Measurements from ENCODE around the gene ARF3. TPM values are rescaled to one million over a fixed set of nuclear protein-coding genes. Genes with fewer than 3 reads are reported as not detected.
A peak's percentile ranks its signal among the peaks of the same experiment; 100 is the strongest.

Gene ARF3
- total RNA-seq, 1 experiment from 2014 or later = 256 TPM

DNA sequence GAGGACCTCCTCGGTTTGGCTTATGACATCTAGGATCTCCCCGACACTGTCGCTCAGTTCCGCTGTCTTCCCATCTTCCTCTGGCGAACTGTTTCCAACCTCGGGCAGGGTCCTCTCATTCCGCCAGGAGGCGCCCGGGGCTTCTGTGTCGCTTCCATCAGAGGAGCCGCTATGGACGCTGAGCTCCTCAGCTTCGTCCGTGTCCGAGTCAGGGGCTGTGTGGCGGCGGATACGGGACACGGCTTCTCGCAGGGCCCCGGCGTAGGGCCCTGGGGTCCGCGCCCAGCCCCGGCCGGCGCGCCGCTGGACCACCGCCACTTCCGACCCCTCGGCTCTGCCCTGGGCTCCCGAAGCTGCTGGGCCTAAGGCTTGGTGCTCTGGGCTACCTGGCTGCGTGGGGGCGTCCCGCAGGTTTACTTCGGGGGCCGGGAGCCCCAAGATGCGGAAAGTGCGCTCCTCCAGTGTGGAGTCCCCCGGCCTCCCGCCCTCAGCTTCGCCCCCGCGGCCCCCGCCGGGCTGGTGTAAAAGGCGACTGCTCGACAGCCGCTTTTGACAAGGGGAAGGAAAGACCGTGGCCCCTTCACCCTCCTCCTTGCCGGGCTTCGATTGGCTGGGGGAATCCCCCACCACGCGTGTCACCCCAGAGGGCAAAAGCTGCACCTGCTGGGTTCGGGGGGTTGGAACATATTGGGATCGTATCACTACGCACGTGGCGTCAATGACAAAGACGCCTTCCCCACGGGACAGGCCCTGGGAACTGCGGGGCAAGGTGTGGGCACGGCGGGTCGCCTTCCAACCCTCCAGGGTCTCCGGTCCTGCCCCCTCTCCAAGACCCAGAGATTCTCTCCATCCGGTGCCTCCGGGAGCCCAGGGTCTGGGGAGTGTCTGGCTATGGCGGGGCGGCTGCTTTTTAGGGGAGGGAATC lies 39.8 kb upstream of the ARF3 start (continued):
- TF ChIP-seq, protein P1, sequence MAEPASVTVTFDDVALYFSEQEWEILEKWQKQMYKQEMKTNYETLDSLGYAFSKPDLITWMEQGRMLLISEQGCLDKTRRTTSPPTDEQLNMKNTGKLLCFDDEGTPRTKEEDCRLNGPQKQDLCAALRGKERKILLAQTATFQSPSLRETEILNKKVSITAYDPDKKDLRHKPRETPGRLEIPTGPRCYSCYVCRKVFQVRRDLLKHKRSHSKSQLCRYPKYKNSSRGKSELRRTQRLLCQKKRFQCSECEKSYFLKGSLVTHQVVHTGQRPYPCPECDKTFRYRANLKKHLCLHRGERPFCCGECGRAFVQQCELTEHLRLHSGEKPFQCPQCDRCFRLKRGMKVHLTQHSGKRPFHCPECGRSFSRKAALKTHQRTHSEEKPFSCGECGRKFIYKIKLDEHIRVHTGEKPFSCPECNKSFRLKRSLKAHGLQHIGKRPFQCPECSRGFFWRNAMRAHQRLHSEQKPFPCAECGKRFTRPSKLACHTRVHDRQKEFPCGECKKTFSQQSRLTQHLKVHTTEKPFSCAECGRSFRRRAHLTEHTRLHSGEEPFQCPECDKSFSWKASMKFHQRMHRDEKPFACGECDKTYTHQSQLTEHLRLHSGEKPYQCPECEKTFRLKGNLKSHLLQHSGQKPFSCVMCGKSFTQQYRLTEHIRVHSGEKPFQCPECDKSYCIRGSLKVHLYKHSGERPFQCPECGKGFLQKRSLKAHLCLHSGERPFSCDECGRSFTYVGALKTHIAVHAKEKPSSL (CRISPR knock-in tag; conservative IDR thresholded peaks at IDR 0.05) = no peak
- TF ChIP-seq SMAD4 (CRISPR knock-in tag; IDR thresholded peaks at IDR 0.05) (no peak), JUN (CRISPR knock-in tag; IDR thresholded peaks at IDR 0.05) (no peak), ATF1 (CRISPR knock-in tag; IDR thresholded peaks at IDR 0.05) (no peak), MYBL2 (CRISPR knock-in tag; IDR thresholded peaks at IDR 0.05) (no peak)
- TF ChIP-seq, protein P2, sequence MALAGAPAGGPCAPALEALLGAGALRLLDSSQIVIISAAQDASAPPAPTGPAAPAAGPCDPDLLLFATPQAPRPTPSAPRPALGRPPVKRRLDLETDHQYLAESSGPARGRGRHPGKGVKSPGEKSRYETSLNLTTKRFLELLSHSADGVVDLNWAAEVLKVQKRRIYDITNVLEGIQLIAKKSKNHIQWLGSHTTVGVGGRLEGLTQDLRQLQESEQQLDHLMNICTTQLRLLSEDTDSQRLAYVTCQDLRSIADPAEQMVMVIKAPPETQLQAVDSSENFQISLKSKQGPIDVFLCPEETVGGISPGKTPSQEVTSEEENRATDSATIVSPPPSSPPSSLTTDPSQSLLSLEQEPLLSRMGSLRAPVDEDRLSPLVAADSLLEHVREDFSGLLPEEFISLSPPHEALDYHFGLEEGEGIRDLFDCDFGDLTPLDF (CRISPR knock-in tag; IDR thresholded peaks at IDR 0.05) = no peak
- TF ChIP-seq, protein P3, sequence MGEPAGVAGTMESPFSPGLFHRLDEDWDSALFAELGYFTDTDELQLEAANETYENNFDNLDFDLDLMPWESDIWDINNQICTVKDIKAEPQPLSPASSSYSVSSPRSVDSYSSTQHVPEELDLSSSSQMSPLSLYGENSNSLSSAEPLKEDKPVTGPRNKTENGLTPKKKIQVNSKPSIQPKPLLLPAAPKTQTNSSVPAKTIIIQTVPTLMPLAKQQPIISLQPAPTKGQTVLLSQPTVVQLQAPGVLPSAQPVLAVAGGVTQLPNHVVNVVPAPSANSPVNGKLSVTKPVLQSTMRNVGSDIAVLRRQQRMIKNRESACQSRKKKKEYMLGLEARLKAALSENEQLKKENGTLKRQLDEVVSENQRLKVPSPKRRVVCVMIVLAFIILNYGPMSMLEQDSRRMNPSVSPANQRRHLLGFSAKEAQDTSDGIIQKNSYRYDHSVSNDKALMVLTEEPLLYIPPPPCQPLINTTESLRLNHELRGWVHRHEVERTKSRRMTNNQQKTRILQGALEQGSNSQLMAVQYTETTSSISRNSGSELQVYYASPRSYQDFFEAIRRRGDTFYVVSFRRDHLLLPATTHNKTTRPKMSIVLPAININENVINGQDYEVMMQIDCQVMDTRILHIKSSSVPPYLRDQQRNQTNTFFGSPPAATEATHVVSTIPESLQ (CRISPR knock-in tag; IDR thresholded peaks at IDR 0.05) = no peak
- TF ChIP-seq, protein P4, sequence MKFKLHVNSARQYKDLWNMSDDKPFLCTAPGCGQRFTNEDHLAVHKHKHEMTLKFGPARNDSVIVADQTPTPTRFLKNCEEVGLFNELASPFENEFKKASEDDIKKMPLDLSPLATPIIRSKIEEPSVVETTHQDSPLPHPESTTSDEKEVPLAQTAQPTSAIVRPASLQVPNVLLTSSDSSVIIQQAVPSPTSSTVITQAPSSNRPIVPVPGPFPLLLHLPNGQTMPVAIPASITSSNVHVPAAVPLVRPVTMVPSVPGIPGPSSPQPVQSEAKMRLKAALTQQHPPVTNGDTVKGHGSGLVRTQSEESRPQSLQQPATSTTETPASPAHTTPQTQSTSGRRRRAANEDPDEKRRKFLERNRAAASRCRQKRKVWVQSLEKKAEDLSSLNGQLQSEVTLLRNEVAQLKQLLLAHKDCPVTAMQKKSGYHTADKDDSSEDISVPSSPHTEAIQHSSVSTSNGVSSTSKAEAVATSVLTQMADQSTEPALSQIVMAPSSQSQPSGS (CRISPR knock-in tag; IDR thresholded peaks at IDR 0.05; ENCODE audit: borderline replicate concordance, low read depth) = no peak
- TF ChIP-seq, protein P5, sequence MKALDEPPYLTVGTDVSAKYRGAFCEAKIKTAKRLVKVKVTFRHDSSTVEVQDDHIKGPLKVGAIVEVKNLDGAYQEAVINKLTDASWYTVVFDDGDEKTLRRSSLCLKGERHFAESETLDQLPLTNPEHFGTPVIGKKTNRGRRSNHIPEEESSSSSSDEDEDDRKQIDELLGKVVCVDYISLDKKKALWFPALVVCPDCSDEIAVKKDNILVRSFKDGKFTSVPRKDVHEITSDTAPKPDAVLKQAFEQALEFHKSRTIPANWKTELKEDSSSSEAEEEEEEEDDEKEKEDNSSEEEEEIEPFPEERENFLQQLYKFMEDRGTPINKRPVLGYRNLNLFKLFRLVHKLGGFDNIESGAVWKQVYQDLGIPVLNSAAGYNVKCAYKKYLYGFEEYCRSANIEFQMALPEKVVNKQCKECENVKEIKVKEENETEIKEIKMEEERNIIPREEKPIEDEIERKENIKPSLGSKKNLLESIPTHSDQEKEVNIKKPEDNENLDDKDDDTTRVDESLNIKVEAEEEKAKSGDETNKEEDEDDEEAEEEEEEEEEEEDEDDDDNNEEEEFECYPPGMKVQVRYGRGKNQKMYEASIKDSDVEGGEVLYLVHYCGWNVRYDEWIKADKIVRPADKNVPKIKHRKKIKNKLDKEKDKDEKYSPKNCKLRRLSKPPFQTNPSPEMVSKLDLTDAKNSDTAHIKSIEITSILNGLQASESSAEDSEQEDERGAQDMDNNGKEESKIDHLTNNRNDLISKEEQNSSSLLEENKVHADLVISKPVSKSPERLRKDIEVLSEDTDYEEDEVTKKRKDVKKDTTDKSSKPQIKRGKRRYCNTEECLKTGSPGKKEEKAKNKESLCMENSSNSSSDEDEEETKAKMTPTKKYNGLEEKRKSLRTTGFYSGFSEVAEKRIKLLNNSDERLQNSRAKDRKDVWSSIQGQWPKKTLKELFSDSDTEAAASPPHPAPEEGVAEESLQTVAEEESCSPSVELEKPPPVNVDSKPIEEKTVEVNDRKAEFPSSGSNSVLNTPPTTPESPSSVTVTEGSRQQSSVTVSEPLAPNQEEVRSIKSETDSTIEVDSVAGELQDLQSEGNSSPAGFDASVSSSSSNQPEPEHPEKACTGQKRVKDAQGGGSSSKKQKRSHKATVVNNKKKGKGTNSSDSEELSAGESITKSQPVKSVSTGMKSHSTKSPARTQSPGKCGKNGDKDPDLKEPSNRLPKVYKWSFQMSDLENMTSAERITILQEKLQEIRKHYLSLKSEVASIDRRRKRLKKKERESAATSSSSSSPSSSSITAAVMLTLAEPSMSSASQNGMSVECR (CRISPR knock-in tag; IDR thresholded peaks at IDR 0.05; ENCODE audit: borderline replicate concordance) = no peak
- TF ChIP-seq, protein P6, sequence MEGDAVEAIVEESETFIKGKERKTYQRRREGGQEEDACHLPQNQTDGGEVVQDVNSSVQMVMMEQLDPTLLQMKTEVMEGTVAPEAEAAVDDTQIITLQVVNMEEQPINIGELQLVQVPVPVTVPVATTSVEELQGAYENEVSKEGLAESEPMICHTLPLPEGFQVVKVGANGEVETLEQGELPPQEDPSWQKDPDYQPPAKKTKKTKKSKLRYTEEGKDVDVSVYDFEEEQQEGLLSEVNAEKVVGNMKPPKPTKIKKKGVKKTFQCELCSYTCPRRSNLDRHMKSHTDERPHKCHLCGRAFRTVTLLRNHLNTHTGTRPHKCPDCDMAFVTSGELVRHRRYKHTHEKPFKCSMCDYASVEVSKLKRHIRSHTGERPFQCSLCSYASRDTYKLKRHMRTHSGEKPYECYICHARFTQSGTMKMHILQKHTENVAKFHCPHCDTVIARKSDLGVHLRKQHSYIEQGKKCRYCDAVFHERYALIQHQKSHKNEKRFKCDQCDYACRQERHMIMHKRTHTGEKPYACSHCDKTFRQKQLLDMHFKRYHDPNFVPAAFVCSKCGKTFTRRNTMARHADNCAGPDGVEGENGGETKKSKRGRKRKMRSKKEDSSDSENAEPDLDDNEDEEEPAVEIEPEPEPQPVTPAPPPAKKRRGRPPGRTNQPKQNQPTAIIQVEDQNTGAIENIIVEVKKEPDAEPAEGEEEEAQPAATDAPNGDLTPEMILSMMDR (IDR thresholded peaks at IDR 0.05) = peak; percentile 45
- TF ChIP-seq, protein P7, sequence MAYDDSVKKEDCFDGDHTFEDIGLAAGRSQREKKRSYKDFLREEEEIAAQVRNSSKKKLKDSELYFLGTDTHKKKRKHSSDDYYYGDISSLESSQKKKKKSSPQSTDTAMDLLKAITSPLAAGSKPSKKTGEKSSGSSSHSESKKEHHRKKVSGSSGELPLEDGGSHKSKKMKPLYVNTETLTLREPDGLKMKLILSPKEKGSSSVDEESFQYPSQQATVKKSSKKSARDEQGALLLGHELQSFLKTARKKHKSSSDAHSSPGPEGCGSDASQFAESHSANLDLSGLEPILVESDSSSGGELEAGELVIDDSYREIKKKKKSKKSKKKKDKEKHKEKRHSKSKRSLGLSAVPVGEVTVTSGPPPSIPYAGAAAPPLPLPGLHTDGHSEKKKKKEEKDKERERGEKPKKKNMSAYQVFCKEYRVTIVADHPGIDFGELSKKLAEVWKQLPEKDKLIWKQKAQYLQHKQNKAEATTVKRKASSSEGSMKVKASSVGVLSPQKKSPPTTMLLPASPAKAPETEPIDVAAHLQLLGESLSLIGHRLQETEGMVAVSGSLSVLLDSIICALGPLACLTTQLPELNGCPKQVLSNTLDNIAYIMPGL (CRISPR knock-in tag; IDR thresholded peaks at IDR 0.05) = peak; percentile 51; the same call in 1 of the 2 replicates

Measured in WTC11 (cell line).